Stimulated activated naive CD4-positive, alpha-beta T cell treated with Interleukin-2 at 50 U/mL for 16 hours (primary cell): ENCODE data around the gene CDKL4.
"Not testable (repeated sequence)": the region's sequence is repeated elsewhere in the genome, so short reads cannot be mapped to it uniquely, and the experiment has no call there.

Experiments
- DNase-seq: peaks from one replicate; lab custom pipeline; 2025; lab: John Stamatoyannopoulos, UW

CDKL4 gene

DNA sequence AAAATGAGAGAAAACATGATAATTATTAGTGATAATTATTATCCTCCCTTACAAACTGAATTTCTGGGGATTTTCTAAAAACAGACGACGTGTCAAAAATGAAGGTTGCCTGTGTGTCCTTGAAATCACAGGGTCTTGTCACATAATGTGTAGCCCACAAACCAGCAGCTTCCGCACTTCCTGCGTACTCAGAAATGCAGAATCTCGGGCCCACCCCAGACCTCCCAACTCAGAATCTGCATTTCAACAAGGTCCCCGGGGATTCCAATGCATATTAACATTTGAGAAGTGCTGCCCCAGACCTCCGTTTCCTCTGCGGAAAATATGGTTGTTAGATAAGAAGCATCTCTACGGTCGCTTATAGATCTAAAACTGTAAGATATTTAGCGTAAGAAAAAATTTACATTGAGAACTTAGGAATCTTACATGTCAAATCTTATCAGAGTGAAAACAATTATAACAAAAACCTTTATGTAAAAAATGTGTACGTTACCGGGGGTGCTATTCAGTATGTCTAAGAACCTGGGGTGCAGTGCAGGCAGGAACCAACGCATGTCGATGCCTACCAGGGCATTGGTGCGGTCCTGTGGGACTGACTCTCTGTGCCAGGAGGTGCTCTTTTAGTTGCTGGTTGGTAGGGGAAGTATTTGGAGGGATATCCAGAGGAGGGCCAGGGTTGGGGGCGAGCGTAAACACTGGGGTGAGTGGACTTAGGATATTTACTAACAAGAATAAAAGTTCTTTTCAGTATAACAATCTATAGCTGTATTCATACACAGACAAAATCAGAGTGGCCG, 15.2 kb downstream of the CDKL4 start:
- DNase-seq = no peak

DNA sequence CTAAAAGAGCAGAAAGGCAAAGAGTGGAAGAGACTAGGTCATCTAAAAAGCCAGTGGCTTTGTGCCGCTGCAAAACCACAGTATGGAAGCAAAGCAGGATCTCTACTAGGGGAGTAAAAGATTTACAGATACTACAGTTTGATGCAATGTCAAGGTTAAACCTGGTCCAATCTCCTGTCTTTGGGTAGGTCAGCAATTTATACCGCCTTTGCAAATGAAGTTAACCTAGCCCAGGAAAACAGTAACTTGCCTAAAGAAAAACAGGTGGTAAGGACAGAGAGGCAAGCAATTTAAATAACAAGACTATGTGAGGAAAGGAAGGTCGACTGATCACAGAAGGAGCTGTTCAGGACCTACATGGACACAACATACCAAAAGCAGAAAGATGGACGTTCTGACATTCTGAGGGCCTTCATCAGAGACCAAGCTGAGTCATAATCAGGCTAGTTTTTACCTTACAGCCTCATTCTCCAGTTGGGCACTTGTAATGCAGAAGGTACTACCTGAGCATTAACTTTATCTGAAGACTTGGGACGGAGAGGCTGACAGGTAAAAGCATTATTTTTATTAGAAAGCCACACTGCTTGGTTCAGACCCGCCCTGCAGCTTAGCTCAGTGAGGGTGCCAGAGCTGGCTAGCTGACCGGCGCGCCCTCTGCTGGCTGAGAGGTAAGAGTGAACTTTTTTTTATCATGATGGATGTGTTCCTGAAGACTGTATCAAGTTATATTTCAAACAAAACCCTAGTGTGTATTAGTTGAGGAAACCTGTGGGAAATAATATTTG, 15.9 kb downstream of the CDKL4 start:
- DNase-seq = peak; percentile 80

- no peak for DNase-seq
These were observed 18.2 kb downstream of the CDKL4 start for GRCh38 chr2:39225567-39225966.

DNA sequence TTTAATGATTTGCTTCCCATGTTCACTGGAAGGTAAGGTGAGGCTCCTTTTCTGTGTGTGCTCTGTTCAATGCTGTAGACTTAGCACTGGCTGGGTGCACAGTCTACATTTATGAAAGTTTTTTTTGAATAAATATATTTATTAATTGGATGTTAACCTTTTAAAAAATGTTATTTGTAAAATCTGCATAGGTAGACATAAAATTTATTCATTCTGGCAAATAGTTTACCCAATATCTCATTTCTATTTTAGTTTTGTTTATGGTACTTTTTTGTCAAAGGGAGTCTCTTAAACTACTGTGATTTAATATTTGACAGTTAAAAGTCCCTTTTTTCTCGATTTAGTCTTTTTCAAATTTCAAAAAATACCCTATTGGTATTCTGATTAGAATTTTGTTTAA, 19.9 kb downstream of the CDKL4 start:
- DNase-seq = no peak

DNA sequence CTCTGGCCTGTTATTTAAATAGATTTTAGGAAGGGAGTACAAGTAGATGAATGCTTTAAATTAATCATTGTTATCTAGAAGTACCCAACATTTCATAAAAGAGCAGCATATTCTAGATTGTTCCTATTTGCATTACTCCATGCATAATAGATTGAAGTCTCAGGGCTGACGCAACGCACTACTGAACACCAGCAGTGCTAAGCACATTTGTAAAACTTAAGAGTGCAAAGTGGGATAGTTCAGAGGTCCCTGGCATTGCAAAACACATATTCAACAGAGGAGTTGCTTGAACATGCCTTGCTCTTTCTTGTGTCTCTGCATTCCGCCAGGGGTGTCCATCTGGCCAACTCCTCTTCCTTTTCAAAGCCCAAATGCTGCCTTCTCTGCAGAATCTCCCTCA, 22.3 kb downstream of the CDKL4 start:
- no peak for DNase-seq

DNA sequence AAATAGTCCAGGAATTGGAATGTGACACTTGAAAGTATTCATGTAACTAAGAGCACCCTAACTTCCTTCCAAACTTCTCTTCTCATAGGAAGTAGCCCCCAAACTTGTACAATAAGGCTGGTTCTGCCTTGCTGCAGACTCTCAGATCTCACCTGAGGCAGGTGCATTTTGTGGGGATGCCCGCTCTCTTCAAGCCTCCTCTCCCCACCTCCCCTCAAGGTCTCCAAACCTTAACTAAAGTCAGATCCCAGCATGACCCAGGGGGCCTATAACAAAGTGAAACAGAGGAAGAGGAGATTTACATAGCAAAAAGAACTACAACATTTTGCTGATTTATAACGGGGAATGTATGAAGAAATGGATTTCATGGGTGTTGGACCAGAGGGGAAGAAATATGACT, 23.6 kb downstream of the CDKL4 start:
- no peak for DNase-seq

- no peak for DNase-seq
These were observed 25.4 kb downstream of the CDKL4 start for GRCh38 chr2:39218391-39218790.

GRCh38 chr2:39217192-39217550, 26.6 kb downstream of the CDKL4 start:
- DNase-seq = no peak

DNA sequence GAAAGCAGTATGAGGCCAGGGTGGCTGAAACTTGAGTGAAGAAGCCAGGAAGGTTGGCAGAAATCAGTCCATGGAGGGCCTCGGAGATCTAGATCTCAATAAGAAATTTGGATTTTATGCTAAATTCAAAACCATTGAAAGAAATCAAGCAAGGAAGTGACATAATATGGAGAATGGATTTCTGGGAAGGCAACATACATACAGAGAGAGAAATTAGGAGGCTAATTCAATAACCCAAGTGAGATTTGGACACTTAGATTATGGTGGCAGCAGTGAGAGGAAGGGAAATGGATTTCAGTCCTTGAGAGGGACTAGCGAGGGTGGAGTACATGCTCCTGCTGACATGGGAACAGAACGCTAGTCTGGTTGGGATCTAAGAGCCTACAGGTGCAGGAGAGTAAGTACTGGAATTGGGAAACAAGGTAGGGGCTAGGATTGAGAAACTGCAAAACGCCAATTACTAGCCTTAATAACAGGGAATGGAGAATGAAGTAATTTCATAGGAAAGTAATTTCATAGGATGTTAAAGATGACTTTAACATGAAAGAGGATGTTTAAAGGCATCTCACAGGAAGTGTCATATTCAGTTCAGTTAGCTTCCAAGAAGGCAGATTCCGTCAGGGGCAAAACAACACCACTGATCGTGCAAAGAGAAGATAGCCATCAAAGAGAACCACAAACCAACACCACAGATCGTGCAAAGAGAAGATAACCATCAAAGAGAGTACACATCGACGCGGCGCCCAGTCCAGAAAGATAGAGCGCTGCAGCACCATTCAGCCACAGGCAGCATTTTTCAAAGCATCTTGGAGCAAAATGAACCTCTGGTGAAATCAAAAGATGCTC, 27.2 kb downstream of the CDKL4 start:
- peak; percentile 70 for DNase-seq

DNA sequence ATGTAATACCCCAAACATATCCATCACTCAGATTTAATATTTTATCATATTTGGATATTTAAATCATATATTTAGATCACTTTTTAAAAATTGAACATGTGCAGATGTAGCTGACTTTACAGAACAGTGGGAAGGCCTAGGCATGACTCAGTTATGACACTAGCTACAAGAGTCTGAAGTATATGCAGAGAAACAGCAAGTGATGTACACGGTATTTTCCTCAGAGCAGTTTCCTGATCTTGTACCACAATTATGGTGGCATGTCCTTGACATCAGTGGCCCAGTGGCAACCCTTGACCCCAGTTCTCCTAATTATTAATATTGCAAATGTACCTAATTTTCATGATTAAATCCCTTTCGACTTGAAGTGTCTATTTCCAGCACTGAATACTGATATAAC, 28.2 kb downstream of the CDKL4 start:
- no peak for DNase-seq

DNA sequence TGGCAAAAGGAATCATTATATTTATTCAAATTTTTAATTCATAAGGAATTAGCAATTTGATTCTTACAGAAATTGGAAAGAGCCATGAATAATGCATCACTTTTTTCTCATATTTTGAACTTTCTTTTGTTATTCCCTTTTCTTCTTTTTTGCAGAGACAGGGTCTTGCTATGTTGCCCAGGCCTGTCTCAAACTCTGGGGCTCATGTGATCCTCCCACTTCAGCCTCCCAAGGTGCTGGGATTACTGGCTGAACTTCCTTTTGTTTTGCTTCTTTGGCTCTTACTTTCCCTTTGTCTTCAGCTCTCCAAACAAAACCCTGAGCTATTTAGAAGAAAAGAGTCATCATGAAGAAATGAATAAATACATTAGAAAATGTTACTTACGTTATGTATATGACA, 30.8 kb downstream of the CDKL4 start:
- no peak for DNase-seq

GRCh38 chr2:39210846-39211245, 32.9 kb downstream of the CDKL4 start:
- DNase-seq = no peak

- no peak for DNase-seq
These were observed 40.4 kb downstream of the CDKL4 start for GRCh38 chr2:39203382-39203781.

DNA sequence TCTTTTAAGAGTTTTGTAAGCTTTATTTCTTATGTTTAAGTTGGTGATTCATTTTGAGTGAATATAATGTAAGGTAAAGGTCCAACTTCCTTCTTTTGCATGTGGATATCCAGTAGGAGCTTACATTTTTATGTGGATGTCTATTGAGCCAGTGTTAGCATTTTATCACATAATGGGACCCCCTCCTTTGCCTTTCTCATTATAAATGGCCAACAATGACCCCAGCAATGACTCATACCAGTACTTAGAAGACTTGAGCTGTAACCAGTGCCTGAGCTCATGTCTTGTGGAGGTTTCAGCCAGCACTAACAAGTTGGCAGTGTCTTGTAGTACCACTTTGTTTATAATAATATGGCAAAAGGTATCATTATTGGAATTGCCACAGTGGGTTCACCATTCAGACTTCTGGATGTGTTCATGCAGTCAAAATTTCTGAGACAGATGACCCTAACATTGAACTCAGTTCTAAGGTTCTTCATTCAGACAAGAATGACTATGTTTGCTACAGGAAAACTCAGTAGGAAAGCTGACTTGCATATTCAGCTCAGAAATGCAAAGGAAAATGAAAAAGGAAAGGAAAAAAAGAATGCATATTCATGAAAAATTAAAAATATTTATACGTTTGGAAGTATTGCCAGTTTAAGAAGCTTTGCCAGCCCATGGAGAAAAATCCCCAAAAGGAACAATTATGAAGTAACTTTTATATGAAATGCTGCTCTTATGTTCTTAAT, 41.0 kb downstream of the CDKL4 start:
- no peak for DNase-seq

- DNase-seq = not testable (repeated sequence)
These were observed 46.8 kb downstream of the CDKL4 start for GRCh38 chr2:39197003-39197402.

GRCh38 chr2:39194686-39195085, 49.1 kb downstream of the CDKL4 start:
- DNase-seq = no peak

DNA sequence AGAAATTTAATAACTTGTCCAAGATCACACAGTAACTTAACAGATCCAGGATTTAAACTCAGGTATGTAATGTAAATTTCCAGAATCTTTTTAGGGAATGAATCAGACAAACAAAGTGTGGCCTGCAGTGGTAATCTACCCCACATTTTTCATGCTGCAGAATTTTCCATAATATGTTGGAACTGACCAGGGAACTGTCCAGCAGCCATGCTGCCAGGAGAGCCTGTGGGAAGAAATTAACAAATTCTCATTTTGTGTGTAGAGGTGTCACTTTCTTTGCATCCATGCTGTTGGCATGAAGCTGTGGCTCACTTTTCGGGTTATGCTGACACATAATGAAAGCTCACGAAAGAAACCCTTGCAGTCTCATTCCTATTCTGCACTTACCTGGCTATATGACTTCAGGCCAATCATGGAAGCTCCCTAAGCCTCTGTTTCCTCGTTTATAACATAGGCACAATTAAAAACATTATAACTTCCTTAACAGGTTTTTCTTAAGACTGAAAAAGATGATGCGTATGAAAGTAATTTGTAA, 54.7 kb downstream of the CDKL4 start:
- DNase-seq = no peak

DNA sequence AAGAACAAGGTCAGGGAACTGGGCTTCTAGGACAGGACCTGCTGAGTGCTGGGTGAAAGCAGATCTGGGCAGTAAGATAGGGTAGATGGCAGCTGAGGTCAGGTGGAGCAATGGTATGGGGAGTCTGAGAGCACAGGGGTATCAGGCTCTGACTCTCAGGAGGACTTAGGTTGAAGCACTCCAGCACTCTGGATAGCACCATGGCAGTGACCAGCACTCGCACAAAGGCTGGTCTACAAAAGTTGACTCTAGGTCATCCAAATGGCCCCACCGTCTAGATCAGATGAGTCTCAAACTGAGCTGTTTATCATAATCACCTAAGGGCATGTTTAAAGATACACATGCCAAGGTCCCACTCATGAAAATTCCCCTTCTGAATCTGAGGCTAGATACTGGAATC, 60.1 kb downstream of the CDKL4 start:
- no peak for DNase-seq

- no peak for DNase-seq
These were observed 62.5 kb downstream of the CDKL4 start for GRCh38 chr2:39181297-39181696.

DNA sequence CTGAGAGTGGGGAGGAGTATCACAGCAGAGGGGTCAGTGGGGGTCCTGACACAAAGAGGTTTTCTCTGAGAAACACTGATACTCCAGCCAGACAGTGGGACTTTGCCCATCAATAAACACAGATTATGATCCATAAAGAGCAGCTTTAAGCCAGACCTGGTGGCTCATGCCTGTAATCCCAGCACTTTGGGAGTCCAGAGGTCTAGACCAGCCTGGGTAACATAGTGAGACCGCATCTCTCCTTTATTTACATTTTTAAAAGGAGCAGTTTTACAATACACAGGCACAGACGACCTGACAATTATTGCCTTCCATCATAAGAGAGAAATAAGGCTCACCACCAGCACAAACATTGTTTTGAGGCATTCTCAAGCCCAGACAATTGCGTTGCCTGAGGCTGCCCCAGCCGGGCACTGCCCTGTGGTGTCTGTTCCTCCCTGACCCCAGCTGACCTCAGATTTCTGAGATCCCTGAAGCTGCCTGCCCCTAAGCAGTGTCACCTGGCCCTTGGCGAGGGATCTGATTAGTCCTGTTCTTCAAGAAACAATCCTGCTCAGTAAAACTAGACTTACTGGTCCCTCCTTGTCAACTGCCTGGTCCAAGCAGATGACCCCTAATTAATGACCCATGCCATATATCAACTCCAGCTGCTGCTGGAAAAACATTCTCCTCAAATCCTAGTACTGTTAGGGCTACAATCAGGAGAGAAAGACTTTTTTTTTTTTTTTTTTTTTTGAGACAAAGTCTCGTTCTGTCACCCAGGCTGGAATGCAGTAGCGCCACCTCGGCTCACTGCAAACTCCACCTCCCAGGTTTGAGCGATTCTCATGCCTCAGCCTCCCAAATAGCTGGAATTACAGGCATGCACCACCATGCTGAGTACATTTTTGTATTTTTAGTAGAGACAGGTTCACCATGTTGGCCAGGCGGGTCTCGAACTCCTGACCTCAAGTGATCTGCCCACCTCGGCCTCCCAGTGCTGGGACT, 63.5 kb downstream of the CDKL4 start:
- DNase-seq = no peak
